Cardiac muscle cell (in vitro differentiated cells and primary cell): ENCODE data around the gene SYNC. TPM values are rescaled to one million over a fixed set of nuclear protein-coding genes. Genes with fewer than 3 reads are reported as not detected.
A peak's percentile ranks its signal among the peaks of the same experiment; 100 is the strongest.

Experiments
- DNase-seq, 2 donors: peaks; one replicate each; pipeline versions ENCODE4 v3.0.0 to v3.0.0-alpha.2; 2010 to 2017; ENCODE audit warnings: low read depth in 1 of 2, low spot score in 1 of 2
- H3K27ac ChIP-seq: fragments of 200-600 bp; sonication (generic); 2 replicates; pipeline ENCODE4 v1.5.1; 2016
- H3K27me3 ChIP-seq: fragments of 200-600 bp; sonication (generic); 2 replicates; pipeline ENCODE4 v1.6.0; 2016; ENCODE audit warnings: control low read depth
- H3K36me3 ChIP-seq: fragments of 200-600 bp; sonication (generic); 2 replicates; pipeline ENCODE4 v1.5.1; 2016; ENCODE audit warnings: control low read depth
- H3K4me1 ChIP-seq: fragments of 200-600 bp; sonication (generic); 2 replicates; pipeline ENCODE4 v1.8.1; 2017; ENCODE audit warnings: low read depth, mild to moderate bottlenecking, mixed run types
- H3K4me3 ChIP-seq: fragments of 200-600 bp; sonication (generic); 2 replicates; pipeline ENCODE4 v1.5.1; 2016; ENCODE audit warnings: mild to moderate bottlenecking
- H3K9me3 ChIP-seq: fragments of 200-600 bp; sonication (generic); 2 replicates; pipeline ENCODE4 v1.5.1; 2017; ENCODE audit warnings: low read depth, mild to moderate bottlenecking, control low read depth
- CTCF ChIP-seq: IDR thresholded peaks from 2 replicates; pipeline ENCODE4 v1.5.1; 2012; ENCODE audit warnings: low read depth, mild to moderate bottlenecking, low read length
- polyA plus RNA-seq: library from polyadenylated mRNA; unstranded; fragments of >200 nt; fragmentation: Nextera tagmentation; extraction: Ambion mirVana; gene quantifications from 2 replicates; pipeline ENCODE4 v1.2.1, GENCODE V29; 2016
- total RNA-seq: library from RNA; depleted of rRNA; stranded (reverse); fragments of >200 nt; gene quantifications from 2 replicates; pipeline ENCODE4 v1.2.3, GENCODE V29; 2016

Gene SYNC
- total and polyA plus RNA-seq, 2 experiments from 2014 or later = 1.2 to 4.5 TPM

GRCh38 chr1:32729254-32730046, 26.9 kb upstream of the SYNC start:
- Histone ChIP-seq H3K4me3 (no peak overlapping the region), H3K27me3 (no peaks in the 10 kb centered on the region), H3K36me3 (no peaks in the 10 kb centered on the region), H3K9me3 (no peaks in the 10 kb centered on the region), H3K27ac (no peak overlapping the region), H3K4me1 (no peaks in the 10 kb centered on the region)
- no peak for DNase-seq
- no peak for TF ChIP-seq CTCF

- DNase-seq = no peak
- Histone ChIP-seq H3K36me3 (no peaks in the 10 kb centered on the region), H3K4me1 (no peaks in the 10 kb centered on the region), H3K27ac (no peak overlapping the region), H3K9me3 (no peaks in the 10 kb centered on the region), H3K4me3 (no peak overlapping the region), H3K27me3 (no peaks in the 10 kb centered on the region)
- TF ChIP-seq CTCF = no peak
These were observed 26.0 kb upstream of the SYNC start for GRCh38 chr1:32728413-32729077.

GRCh38 chr1:32727876-32728275, 25.3 kb upstream of the SYNC start:
- Histone ChIP-seq H3K4me1 (no peaks in the 10 kb centered on the region), H3K27me3 (no peaks in the 10 kb centered on the region), H3K27ac (no peak overlapping the region), H3K4me3 (no peak overlapping the region), H3K36me3 (no peaks in the 10 kb centered on the region), H3K9me3 (no peaks in the 10 kb centered on the region)
- DNase-seq = no peak
- TF ChIP-seq CTCF = no peak

- no peak overlapping the region for H3K4me3 ChIP-seq
- TF ChIP-seq CTCF = no peak
- no peak for DNase-seq
- H3K36me3 ChIP-seq = no peaks in the 10 kb centered on the region
- no peaks in the 10 kb centered on the region for H3K4me1 ChIP-seq
- H3K9me3 ChIP-seq = no peaks in the 10 kb centered on the region
- no peak overlapping the region for H3K27ac ChIP-seq
- no peaks in the 10 kb centered on the region for H3K27me3 ChIP-seq
These were observed 23.0 kb upstream of the SYNC start for GRCh38 chr1:32725615-32725982.

- DNase-seq = peak in 1 of 2 donors; percentile 93
- Histone ChIP-seq H3K9me3 (no peaks in the 10 kb centered on the region), H3K27me3 (no peaks in the 10 kb centered on the region), H3K27ac (no peak overlapping the region), H3K4me3 (no peak overlapping the region), H3K36me3 (no peaks in the 10 kb centered on the region), H3K4me1 (no peaks in the 10 kb centered on the region)
- TF ChIP-seq CTCF = no peak
These were observed 22.4 kb upstream of the SYNC start for GRCh38 chr1:32724678-32725614.
